Stomach smooth muscle (tissue), 2 donors: ENCODE measurements around the gene MEPE.

Experiments used
- H3K27ac ChIP-seq: one replicate; pipeline ENCODE4 v1.7.0; 2013; ENCODE audit warnings: mild to moderate bottlenecking, low read length, inconsistent platforms
- H3K27me3 ChIP-seq, 2 donors: one replicate each; pipeline ENCODE4 v1.7.0; 2013; ENCODE audit warnings: low read length in 2 of 2; ENCODE audit not compliant: insufficient read depth in 2 of 2, control insufficient read depth in 1 of 2
- H3K36me3 ChIP-seq, 2 donors: one replicate each; pipeline ENCODE4 v1.7.0; 2013; ENCODE audit warnings: low read length in 2 of 2; ENCODE audit not compliant: control insufficient read depth in 2 of 2, insufficient read depth in 2 of 2
- H3K4me1 ChIP-seq: one replicate; pipeline ENCODE4 v1.7.0; 2013; ENCODE audit warnings: low read length; ENCODE audit not compliant: control insufficient read depth, insufficient read depth
- H3K4me3 ChIP-seq, 2 donors: one replicate each; pipeline ENCODE4 v1.7.0; 2013; ENCODE audit warnings: low read length in 2 of 2
- H3K9ac ChIP-seq, 2 donors: one replicate each; pipeline ENCODE4 v1.7.0; 2013; ENCODE audit warnings: low read length in 2 of 2, mild to moderate bottlenecking in 1 of 2
- H3K9me3 ChIP-seq, 2 donors: one replicate each; pipeline ENCODE4 v1.7.0; 2013; ENCODE audit warnings: low read length in 2 of 2; ENCODE audit not compliant: control insufficient read depth in 2 of 2
- donor health status: healthy.
- donor health status: Pancreatic carcinoma.

The MEPE gene

DNA sequence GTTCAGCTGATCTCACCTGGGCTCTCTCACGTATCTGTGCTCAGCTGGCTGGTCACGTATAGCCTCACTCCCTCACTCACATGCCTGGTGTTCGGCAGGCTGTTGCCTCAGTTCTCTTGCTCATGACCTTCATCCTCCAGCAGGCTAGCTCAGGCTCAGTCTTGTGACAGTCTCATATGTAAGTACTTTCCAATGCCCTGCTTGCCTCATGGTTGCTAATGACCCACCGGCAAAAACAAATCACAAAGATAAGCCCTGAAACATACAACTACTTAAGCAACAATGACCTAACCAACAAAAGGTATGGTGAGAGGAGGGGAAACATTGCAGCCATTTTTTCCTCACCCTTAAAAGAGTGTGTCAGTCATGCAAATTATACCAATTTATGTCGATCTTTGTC, 25.0 kb downstream of the MEPE start:
- H3K4me1 ChIP-seq: no peaks in the 10 kb centered on the region
- H3K4me3 ChIP-seq: no peak overlapping the region
- no peak overlapping the region for H3K9ac ChIP-seq
- no peaks in the 10 kb centered on the region for H3K36me3 ChIP-seq
- H3K27ac ChIP-seq: no peak overlapping the region
- H3K9me3 ChIP-seq: no peaks in the 10 kb centered on the region
- no peaks in the 10 kb centered on the region for H3K27me3 ChIP-seq

- Histone ChIP-seq H3K9me3 (no peaks in the 10 kb centered on the region), H3K4me1 (no peaks in the 10 kb centered on the region), H3K27ac (no peak overlapping the region), H3K9ac (no peak overlapping the region), H3K4me3 (no peak overlapping the region), H3K27me3 (no peaks in the 10 kb centered on the region), H3K36me3 (no peaks in the 10 kb centered on the region)
Measured at GRCh38 chr4:87862236-87862635, 29.5 kb downstream of the MEPE start.

DNA sequence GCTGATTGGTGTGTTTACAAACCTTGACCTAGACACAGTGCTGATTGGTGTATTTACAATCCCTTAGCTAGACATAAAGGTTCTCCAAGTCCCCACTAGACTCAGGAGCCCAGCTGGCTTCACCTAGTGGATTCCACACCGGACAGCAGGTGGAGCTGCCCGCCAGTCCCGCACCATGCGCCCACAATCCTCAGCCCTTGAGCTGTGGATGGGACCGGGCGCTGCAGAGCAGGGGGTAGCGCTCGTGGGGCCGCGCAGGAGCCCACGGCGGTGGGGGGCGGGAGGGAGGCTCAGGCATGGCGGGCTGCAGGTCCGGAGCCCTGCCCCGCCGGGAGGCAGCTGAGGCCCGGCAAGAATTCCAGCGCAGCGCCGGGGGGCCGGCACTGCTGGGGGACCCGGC, 30.7 kb downstream of the MEPE start:
- Histone ChIP-seq H3K36me3 (no peaks in the 10 kb centered on the region), H3K4me3 (no peak overlapping the region), H3K9ac (no peak overlapping the region), H3K4me1 (no peaks in the 10 kb centered on the region), H3K27me3 (no peaks in the 10 kb centered on the region), H3K27ac (no peak overlapping the region), H3K9me3 (no peaks in the 10 kb centered on the region)

- Histone ChIP-seq H3K4me1 (no peaks in the 10 kb centered on the region), H3K36me3 (no peaks in the 10 kb centered on the region), H3K27me3 (no peaks in the 10 kb centered on the region), H3K9me3 (no peaks in the 10 kb centered on the region), H3K27ac (no peak overlapping the region), H3K9ac (no peak overlapping the region), H3K4me3 (no peak overlapping the region)
Measured at GRCh38 chr4:87864321-87864720, 31.6 kb downstream of the MEPE start.

DNA sequence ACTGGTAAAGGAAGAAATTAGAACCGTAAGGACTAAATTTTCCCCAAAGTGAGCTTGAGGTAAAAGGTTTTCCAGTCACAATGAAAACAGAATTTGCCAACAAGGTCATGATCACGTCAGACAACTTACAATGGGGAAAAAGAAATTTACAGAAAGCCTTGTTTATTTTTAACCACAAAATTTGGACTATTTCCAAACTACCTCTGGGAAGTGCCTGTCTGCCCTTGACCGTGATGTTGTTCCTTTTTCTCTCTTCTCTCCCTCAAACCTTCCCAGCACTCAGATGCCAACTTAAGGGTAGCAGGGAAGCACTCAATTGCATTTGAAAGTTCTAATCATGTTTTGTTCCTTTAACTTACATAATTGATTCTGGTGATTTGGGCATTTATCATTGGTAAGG, 32.5 kb downstream of the MEPE start:
- no peaks in the 10 kb centered on the region for H3K9me3 ChIP-seq
- no peaks in the 10 kb centered on the region for H3K27me3 ChIP-seq
- no peak overlapping the region for H3K27ac ChIP-seq
- no peak overlapping the region for H3K4me3 ChIP-seq
- no peaks in the 10 kb centered on the region for H3K4me1 ChIP-seq
- no peak overlapping the region for H3K9ac ChIP-seq
- H3K36me3 ChIP-seq: no peaks in the 10 kb centered on the region

- H3K27me3 ChIP-seq: no peaks in the 10 kb centered on the region
- H3K27ac ChIP-seq: no peak overlapping the region
- no peak overlapping the region for H3K4me3 ChIP-seq
- H3K4me1 ChIP-seq: no peaks in the 10 kb centered on the region
- no peaks in the 10 kb centered on the region for H3K36me3 ChIP-seq
- H3K9me3 ChIP-seq: no peaks in the 10 kb centered on the region
- no peak overlapping the region for H3K9ac ChIP-seq
Measured at GRCh38 chr4:87865960-87866598, 33.3 kb downstream of the MEPE start.

GRCh38 chr4:87868522-87868921, 35.8 kb downstream of the MEPE start:
- Histone ChIP-seq H3K9ac (no peak overlapping the region), H3K4me3 (no peak overlapping the region), H3K27ac (no peak overlapping the region), H3K4me1 (no peaks in the 10 kb centered on the region), H3K9me3 (no peaks in the 10 kb centered on the region), H3K27me3 (no peaks in the 10 kb centered on the region), H3K36me3 (no peaks in the 10 kb centered on the region)

- Histone ChIP-seq H3K4me1 (no peaks in the 10 kb centered on the region), H3K4me3 (no peak overlapping the region), H3K36me3 (no peaks in the 10 kb centered on the region), H3K9me3 (no peaks in the 10 kb centered on the region), H3K27ac (no peak overlapping the region), H3K9ac (no peak overlapping the region), H3K27me3 (no peaks in the 10 kb centered on the region)
Measured at GRCh38 chr4:87872028-87872427, 39.3 kb downstream of the MEPE start.

DNA sequence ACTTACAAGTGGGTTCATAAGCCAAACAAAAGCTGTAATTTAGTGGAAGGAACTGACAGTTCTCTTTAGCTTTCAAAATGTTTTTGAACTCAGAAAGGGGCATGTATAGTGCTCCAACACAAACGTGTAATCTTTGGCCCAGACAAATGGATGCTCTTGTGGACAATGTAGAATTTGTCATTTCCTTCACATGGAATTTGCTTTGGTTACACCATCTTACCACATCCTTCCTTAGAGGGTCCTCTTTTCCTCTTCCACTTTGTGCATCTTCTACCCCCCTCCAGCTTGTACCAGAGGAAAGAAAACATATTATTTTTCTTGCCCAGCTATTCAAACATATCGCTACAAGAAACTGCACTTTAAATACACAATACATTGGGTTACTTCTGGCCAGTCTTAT, 42.4 kb downstream of the MEPE start:
- Histone ChIP-seq H3K27ac (no peak overlapping the region), H3K36me3 (no peaks in the 10 kb centered on the region), H3K9me3 (no peaks in the 10 kb centered on the region), H3K27me3 (no peaks in the 10 kb centered on the region), H3K4me1 (no peaks in the 10 kb centered on the region), H3K4me3 (no peak overlapping the region), H3K9ac (no peak overlapping the region)

- no peaks in the 10 kb centered on the region for H3K27me3 ChIP-seq
- no peaks in the 10 kb centered on the region for H3K36me3 ChIP-seq
- H3K4me1 ChIP-seq: no peaks in the 10 kb centered on the region
- H3K9ac ChIP-seq: no peak overlapping the region
- no peaks in the 10 kb centered on the region for H3K9me3 ChIP-seq
- H3K27ac ChIP-seq: no peak overlapping the region
- no peak overlapping the region for H3K4me3 ChIP-seq
Measured at GRCh38 chr4:87880106-87880505, 47.3 kb downstream of the MEPE start.

GRCh38 chr4:87881115-87881514, 48.3 kb downstream of the MEPE start:
- Histone ChIP-seq H3K4me3 (no peak overlapping the region), H3K9ac (no peak overlapping the region), H3K4me1 (no peaks in the 10 kb centered on the region), H3K36me3 (no peaks in the 10 kb centered on the region), H3K27me3 (no peaks in the 10 kb centered on the region), H3K9me3 (no peaks in the 10 kb centered on the region), H3K27ac (no peak overlapping the region)
